Heart right ventricle (tissue), 16 donors: ENCODE data around the gene EHBP1. TPM values are rescaled to one million over a fixed set of nuclear protein-coding genes. Genes with fewer than 3 reads are reported as not detected.

Experiments used
- ATAC-seq, 8 donors: fragments of 200-7000 bp; cut with Tn5 transposase; one replicate each; pipeline ENCODE4 v1.9.1; 2020; ENCODE audit warnings: mild to moderate bottlenecking in 8 of 8, moderate library complexity in 8 of 8, moderate number of reproducible peaks in 1 of 8
- DNase-seq, 2 donors: peaks; one replicate each; pipeline ENCODE4 v3.0.0-alpha.2; 2020
- H3K27ac ChIP-seq, 10 donors: fragments of 200-600 bp; sonication (generic) in 2 of 10; one replicate each; pipeline versions ENCODE4 v1.5.0 to v1.8.0; 2020 to 2022; ENCODE audit warnings: mild to moderate bottlenecking in 3 of 10
- H3K27me3 ChIP-seq, 7 donors: fragments of 200-600 bp; one replicate each; pipeline ENCODE4 v1.8.0; 2021 to 2022; ENCODE audit warnings: mild to moderate bottlenecking in 2 of 7
- H3K36me3 ChIP-seq, 9 donors: fragments of 200-600 bp; sonication (generic) in 1 of 9; one replicate each; pipeline versions ENCODE4 v1.5.0 to v1.8.0; 2020 to 2022; ENCODE audit warnings: mild to moderate bottlenecking in 2 of 9
- H3K4me1 ChIP-seq, 9 donors: fragments of 200-600 bp; sonication (generic) in 1 of 9; one replicate each; pipeline versions ENCODE4 v1.5.0 to v1.8.0; 2020 to 2022; ENCODE audit warnings: mild to moderate bottlenecking in 4 of 9
- H3K4me3 ChIP-seq, 10 donors: fragments of 200-600 bp; sonication (generic) in 2 of 10; one replicate each; pipeline versions ENCODE4 v1.5.0 to v1.8.0; 2020 to 2022; ENCODE audit warnings: mild to moderate bottlenecking in 7 of 10, moderate library complexity in 2 of 10
- H3K9me3 ChIP-seq, 11 donors: fragments of 200-600 bp in 10 of 11; sonication (generic) in 2 of 11; one replicate each; pipeline versions ENCODE4 v1.5.0 to v1.8.0; 2013 to 2022; ENCODE audit warnings: mild to moderate bottlenecking in 2 of 11, control low read depth in 1 of 11, moderate library complexity in 1 of 11
- CTCF ChIP-seq, 9 donors: fragments of 200-600 bp; sonication (generic) in 2 of 9; IDR thresholded peaks; one replicate each; pipeline versions ENCODE4 v1.5.0 to v1.8.0; 2021 to 2022; ENCODE audit warnings: antibody characterized with exemption in 9 of 9, mild to moderate bottlenecking in 5 of 9, moderate library complexity in 1 of 9
- WGBS, 2 donors: extraction: QIAGEN DNeasy Blood & Tissue Kit; methylation state at CpG; one replicate each; pipeline ENCODE4 v1.1.7; 2013; ENCODE audit warnings: inconsistent platforms in 1 of 2; 5-methylcytosine and 5-hydroxymethylcytosine counted together
- intact Hi-C, 10 donors: fragments of 100-400 bp; cut with DNase I; formaldehyde crosslinking; loops; one replicate each; pipeline versions ENCODE4 v1.11.1 to v1.14.2; 2022
- polyA plus RNA-seq, 2 donors: library from polyadenylated mRNA; stranded (reverse); fragments of 200-250 nt; gene quantifications; one replicate each; pipeline ENCODE4 v1.2.3, GENCODE V29; 2013
- total RNA-seq, 10 donors: library from RNA; stranded (reverse); fragmentation: NEBNext Ultra II Directional in 3 of 10; extraction: Animal tissue kit (Norgen Biotek cat#: 25700) in 3 of 10; gene quantifications; one replicate each; pipeline versions ENCODE4 v1.2.1 to v1.2.4, GENCODE V29; 2021 to 2023
- donor health status: Arrhythmogenic right ventricular cardiomyopathy.
- donor health status: ischemic (EF 13 %, LVEDD 7.1; RV severe dilation, severe dysfunction).
- donor health status: healthy with polysubstance abuse.
- donor health status: DM: no; HTN: yes; CAD: no.
- donor health status: DM: no; HTN: no; CAD: no.
- donor health status: ischemic (EF 25% LVEDD 6.9; RV normal size, moderate dysfunction).
- donor health status: ischemic (EF 25% LVEDD 5.7; RV mildly dilated, moderate dysfunction).
- donor health status: healthy.
- donor health status: DM: yes; HTN: yes; CAD: no.
- donor health status: Ischemic cardiomyopathy.
- donor health status: ischemic (EF 35%, LVEDD 5.7; RV mildly dilated, moderate dysfunction).
- donor health status: nonischemic (EF 11% LVEDD 7.7; RV severe dilation, severe dysfunction).
- donor health status: DM: yes; HTN: yes; CAD: no.
- donor health status: PGD.
- donor health status: ischemic (EF 29% LVEDD 5.4; RV normal size, mild dysfunction).
- donor health status: nonischemic (EF 23%, LVEDD 6.1; RV moderate dilation, normal function).

Gene EHBP1
- total and polyA plus RNA-seq, 12 donors: 7.8 to 26.1 (median 20.1) TPM

- Histone ChIP-seq H3K4me1 (no peaks in the 10 kb centered on the region), H3K27ac (no peak overlapping the region), H3K27me3 (no peaks in the 10 kb centered on the region), H3K9me3 (no peaks in the 10 kb centered on the region), H3K36me3 (peaks cover 0 to 42% (median 0%) of the 10 kb centered on the region in 9 donors), H3K4me3 (no peak overlapping the region)
- no peak for TF ChIP-seq CTCF (IDR thresholded peaks at IDR 0.05)
- ATAC-seq (no peak), DNase-seq (no peak)
- WGBS, 2 donors: 77 to 84% methylated on average over 2 of the region's 2 CpGs
- intact Hi-C loops: no loop called here
These were observed 251.1 kb downstream of the EHBP1 start for GRCh38 chr2:62956651-62957050.

- WGBS, 2 donors: 98 to 99% methylated on average over 3 of the region's 3 CpGs
- no peak overlapping the region for H3K4me3 ChIP-seq
- intact Hi-C loops: no loop called here
- ATAC-seq (no peak), DNase-seq (no peak)
- H3K36me3 ChIP-seq: peaks cover 0 to 42% (median 0%) of the 10 kb centered on the region in 9 donors
- TF ChIP-seq CTCF (IDR thresholded peaks at IDR 0.05): no peak
- H3K27me3 ChIP-seq: no peaks in the 10 kb centered on the region
- no peak overlapping the region for H3K27ac ChIP-seq
- H3K9me3 ChIP-seq: no peaks in the 10 kb centered on the region
- H3K4me1 ChIP-seq: no peaks in the 10 kb centered on the region
These were observed 252.7 kb downstream of the EHBP1 start for GRCh38 chr2:62958206-62958605.

GRCh38 chr2:62964050-62964449 lies 258.5 kb downstream of the EHBP1 start:
- no peak overlapping the region for H3K27ac ChIP-seq
- 95 to 96% methylated on average over 2 of the region's 2 CpGs for WGBS, 2 donors
- H3K36me3 ChIP-seq: peaks cover 0 to 12% (median 0%) of the 10 kb centered on the region in 9 donors
- TF ChIP-seq CTCF (IDR thresholded peaks at IDR 0.05): no peak
- ATAC-seq: no peak
- H3K9me3 ChIP-seq: no peaks in the 10 kb centered on the region
- intact Hi-C loops: no loop called here
- no peaks in the 10 kb centered on the region for H3K27me3 ChIP-seq
- no peak overlapping the region for H3K4me3 ChIP-seq
- H3K4me1 ChIP-seq: no peaks in the 10 kb centered on the region
- no peak for DNase-seq

GRCh38 chr2:62964671-62965070 lies 259.2 kb downstream of the EHBP1 start:
- TF ChIP-seq CTCF (IDR thresholded peaks at IDR 0.05): no peak
- intact Hi-C loops: no loop called here
- H3K4me1 ChIP-seq: no peaks in the 10 kb centered on the region

More at GRCh38 chr2:62964671-62965070, 259.2 kb downstream of the EHBP1 start:
- DNase-seq (no peak), ATAC-seq (no peak)
- Histone ChIP-seq H3K36me3 (peaks cover 0 to 7% (median 0%) of the 10 kb centered on the region in 9 donors), H3K27me3 (no peaks in the 10 kb centered on the region), H3K9me3 (no peaks in the 10 kb centered on the region), H3K4me3 (no peak overlapping the region), H3K27ac (no peak overlapping the region)
- WGBS, 2 donors: 90 to 95% methylated on average over 7 of the region's 7 CpGs
